K562 treated with DMSO at 1 percent for 12 hours (cell line): ENCODE results near the gene MRPL21. TPM values are rescaled to one million over a fixed set of nuclear protein-coding genes. Genes with fewer than 3 reads are reported as not detected.

Experiments
- total RNA-seq: library from RNA; unstranded; fragments of 300-600 nt; gene quantifications from 2 replicates; pipeline ENCODE4 v1.2.3, GENCODE V29; 2022; ENCODE audit not compliant: insufficient read depth

The MRPL21 gene
- 136 and 188 TPM in 2 replicates for total RNA-seq

GRCh38 chr11:68903288-68904247, at the start of gene MRPL21, which contains the start of gene IGHMBP2:
MRPL21 (minus strand) TSS chr11:68903832; CDS start chr11:68903810, 22 bp downstream.
IGHMBP2 (plus strand) TSS chr11:68903891; CDS start chr11:68903953, 62 bp downstream.

GRCh38 chr11:68841718-68842426, 61.8 kb downstream of the MRPL21 start, which contains the start of gene CPT1A:
CPT1A (minus strand) TSS chr11:68841916; CDS start chr11:68815474, 26,442 bp downstream.

Other genes with a start within 250 kb of the MRPL21 start
- gene GAL, start 219.3 kb downstream of the MRPL21 start, total RNA-seq, result 17.6 and 19.3 TPM in 2 replicates
- 9.2 and 20.6 TPM in 2 replicates for gene TESMIN, start 152.3 kb downstream of the MRPL21 start, total RNA-seq
- 5.1 and 11.5 TPM in 2 replicates for gene CPT1A, start 61.9 kb downstream of the MRPL21 start, total RNA-seq
- 16.4 and 18.6 TPM in 2 replicates for gene IGHMBP2, start 59 bp upstream of the MRPL21 start, total RNA-seq
- gene MRGPRD, start 77.2 kb upstream of the MRPL21 start, total RNA-seq, result not detected in 2 replicates
- not detected in 2 replicates for gene MRGPRF, start 109.4 kb upstream of the MRPL21 start, total RNA-seq
- 5.2 and 6.8 TPM in 2 replicates for gene TPCN2, start 145.1 kb upstream of the MRPL21 start, total RNA-seq